Esophagus muscularis mucosa (tissue), 4 donors: ENCODE data around the gene PPP1R2. TPM values are rescaled to one million over a fixed set of nuclear protein-coding genes. Genes with fewer than 3 reads are reported as not detected.

Experiments used
- DNase-seq: peaks from one replicate; pipeline ENCODE4 v3.0.0-alpha.2; 2017; ENCODE audit errors: extremely low spot score
- H3K27ac ChIP-seq, 4 donors: fragments of 200-600 bp; sonication (generic); replicated peaks in 1 of 4; 1 replicate in 3 of 4; 2 replicates in 1 of 4; pipeline ENCODE4 v1.5.1; 2016 to 2019; ENCODE audit warnings: mild to moderate bottlenecking in 1 of 4
- H3K27me3 ChIP-seq, 4 donors: fragments of 200-600 bp; sonication (generic); one replicate each; pipeline versions ENCODE4 v1.5.1 to v1.6.0; 2016 to 2019
- H3K36me3 ChIP-seq, 4 donors: fragments of 200-600 bp; sonication (generic); one replicate each; pipeline ENCODE4 v1.5.1; 2016 to 2019
- H3K4me1 ChIP-seq, 4 donors: fragments of 200-600 bp; sonication (generic); one replicate each; pipeline ENCODE4 v1.5.1; 2016 to 2019
- H3K4me3 ChIP-seq, 4 donors: fragments of 200-600 bp; sonication (generic); 1 replicate in 2 of 4; 2 replicates in 2 of 4; pipeline ENCODE4 v1.5.1; 2016 to 2019; ENCODE audit warnings: mild to moderate bottlenecking in 4 of 4, moderate library complexity in 1 of 4
- H3K9me3 ChIP-seq, 4 donors: fragments of 200-600 bp; sonication (generic); 1 replicate in 3 of 4; 2 replicates in 1 of 4; pipeline ENCODE4 v1.5.1; 2016 to 2019
- EP300 ChIP-seq: sonication (generic); formaldehyde crosslinking; IDR thresholded peaks from one replicate; pipeline ENCODE4 v1.6.1; 2017; ENCODE audit warnings: antibody characterized with exemption
- POLR2A ChIP-seq: fragments of 450-650 bp; IDR thresholded peaks from one replicate; pipeline ENCODE4 v1.6.1; 2017; ENCODE audit warnings: antibody characterized with exemption, moderate library complexity, mild to moderate bottlenecking, low read depth
- POLR2AphosphoS5 ChIP-seq, 2 donors: sonication (generic); formaldehyde crosslinking; IDR thresholded peaks; one replicate each; pipeline ENCODE4 v1.6.1; 2017; ENCODE audit warnings: antibody characterized with exemption in 2 of 2
- WGBS: methylation state at CpG from one replicate; pipeline ENCODE4 v1.1.5; 2018; 5-methylcytosine and 5-hydroxymethylcytosine counted together
- intact Hi-C: fragments of 100-400 bp; cut with DNase I; formaldehyde crosslinking; loops from one replicate; pipeline ENCODE4 v1.15.1; 2023
- total RNA-seq, 4 donors: library from RNA; depleted of rRNA; stranded (reverse); fragments of >200 nt; gene quantifications; one replicate each; pipeline versions ENCODE4 v1.1.0 to v1.2.1, GENCODE V29; 2016
- TF ChIP-seq, protein P1 (sequence below), 3 experiments: fragments of 200-600 bp in 2 of 3; fragments of 450-650 bp in 1 of 3; sonication (generic) in 2 of 3; IDR thresholded peaks; one replicate each; pipeline ENCODE4 v1.5.1; 2017 to 2019; ENCODE audit warnings: antibody characterized with exemption in 3 of 3, mild to moderate bottlenecking in 2 of 3, moderate library complexity in 1 of 3

Gene PPP1R2
- total RNA-seq, 4 donors from 2014 or later = 67.6 to 134 (median 86.7) TPM

DNA sequence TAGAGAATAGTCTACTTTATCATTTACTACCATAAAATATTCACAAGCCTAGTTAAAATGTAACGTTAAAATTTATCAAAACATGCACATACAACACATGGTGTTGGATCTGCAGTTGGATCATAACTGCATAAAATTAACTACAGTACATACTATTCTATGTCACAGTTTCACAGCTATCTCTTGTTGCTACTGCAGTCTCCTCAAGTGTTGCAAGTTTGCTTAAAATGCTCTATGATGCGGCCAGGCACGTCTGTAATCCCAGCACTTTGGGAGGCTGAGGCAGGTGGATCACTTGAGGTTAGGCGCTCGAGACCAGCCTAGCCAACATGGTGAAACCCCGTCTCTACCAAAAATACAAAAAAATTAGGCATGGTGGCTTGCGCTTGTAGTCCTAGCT, 10.3 kb downstream of the PPP1R2 start:
- intact Hi-C loops = no loop called here
- 92% methylated on average over 7 of the region's 7 CpGs for WGBS
- Histone ChIP-seq H3K27me3 (no peaks in the 10 kb centered on the region), H3K36me3 (peaks cover 0 to 13% (median 2%) of the 10 kb centered on the region in 4 donors), H3K9me3 (no peaks in the 10 kb centered on the region), H3K4me3 (no peak overlapping the region), H3K4me1 (peaks cover 12 to 42% (median 21%) of the 10 kb centered on the region in 4 donors), H3K27ac (no peak overlapping the region)
- TF ChIP-seq POLR2AphosphoS5 (IDR thresholded peaks at IDR 0.05) = no peak
- no peak for TF ChIP-seq POLR2A
- TF ChIP-seq, protein P1, sequence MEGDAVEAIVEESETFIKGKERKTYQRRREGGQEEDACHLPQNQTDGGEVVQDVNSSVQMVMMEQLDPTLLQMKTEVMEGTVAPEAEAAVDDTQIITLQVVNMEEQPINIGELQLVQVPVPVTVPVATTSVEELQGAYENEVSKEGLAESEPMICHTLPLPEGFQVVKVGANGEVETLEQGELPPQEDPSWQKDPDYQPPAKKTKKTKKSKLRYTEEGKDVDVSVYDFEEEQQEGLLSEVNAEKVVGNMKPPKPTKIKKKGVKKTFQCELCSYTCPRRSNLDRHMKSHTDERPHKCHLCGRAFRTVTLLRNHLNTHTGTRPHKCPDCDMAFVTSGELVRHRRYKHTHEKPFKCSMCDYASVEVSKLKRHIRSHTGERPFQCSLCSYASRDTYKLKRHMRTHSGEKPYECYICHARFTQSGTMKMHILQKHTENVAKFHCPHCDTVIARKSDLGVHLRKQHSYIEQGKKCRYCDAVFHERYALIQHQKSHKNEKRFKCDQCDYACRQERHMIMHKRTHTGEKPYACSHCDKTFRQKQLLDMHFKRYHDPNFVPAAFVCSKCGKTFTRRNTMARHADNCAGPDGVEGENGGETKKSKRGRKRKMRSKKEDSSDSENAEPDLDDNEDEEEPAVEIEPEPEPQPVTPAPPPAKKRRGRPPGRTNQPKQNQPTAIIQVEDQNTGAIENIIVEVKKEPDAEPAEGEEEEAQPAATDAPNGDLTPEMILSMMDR (IDR thresholded peaks at IDR 0.05) = no peak
- no peak for TF ChIP-seq EP300
- no peak for DNase-seq

DNA sequence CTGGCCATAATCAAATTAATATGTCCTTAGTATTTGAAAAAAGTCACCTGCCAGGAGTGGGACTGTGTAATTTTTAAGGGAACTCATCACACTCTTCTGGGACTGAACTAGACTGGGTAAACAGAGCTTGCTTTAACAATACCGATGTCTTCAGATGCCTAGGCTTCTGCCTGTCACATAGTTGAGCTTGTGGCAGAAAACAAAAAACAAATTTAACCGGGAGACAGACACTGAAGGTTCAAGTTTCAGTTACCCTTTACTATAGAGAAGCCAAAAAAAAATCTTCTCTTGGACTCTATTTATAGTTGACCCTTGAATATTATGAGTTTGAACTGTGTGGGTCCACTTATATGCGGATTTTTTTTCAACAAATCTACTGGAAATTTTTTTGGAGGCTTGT, 10.8 kb downstream of the PPP1R2 start:
- WGBS = 62% methylated on average over 3 of the region's 3 CpGs
- Histone ChIP-seq H3K27ac (no peak overlapping the region), H3K36me3 (peaks cover 0 to 18% (median 4%) of the 10 kb centered on the region in 4 donors), H3K4me1 (peaks cover 10 to 40% (median 21%) of the 10 kb centered on the region in 4 donors), H3K9me3 (no peaks in the 10 kb centered on the region), H3K27me3 (no peaks in the 10 kb centered on the region), H3K4me3 (no peak overlapping the region)
- intact Hi-C loops = no loop called here
- DNase-seq = no peak
- TF ChIP-seq, protein P1 (IDR thresholded peaks at IDR 0.05) = no peak
- TF ChIP-seq EP300 (no peak), POLR2A (no peak), POLR2AphosphoS5 (IDR thresholded peaks at IDR 0.05) (no peak)

DNA sequence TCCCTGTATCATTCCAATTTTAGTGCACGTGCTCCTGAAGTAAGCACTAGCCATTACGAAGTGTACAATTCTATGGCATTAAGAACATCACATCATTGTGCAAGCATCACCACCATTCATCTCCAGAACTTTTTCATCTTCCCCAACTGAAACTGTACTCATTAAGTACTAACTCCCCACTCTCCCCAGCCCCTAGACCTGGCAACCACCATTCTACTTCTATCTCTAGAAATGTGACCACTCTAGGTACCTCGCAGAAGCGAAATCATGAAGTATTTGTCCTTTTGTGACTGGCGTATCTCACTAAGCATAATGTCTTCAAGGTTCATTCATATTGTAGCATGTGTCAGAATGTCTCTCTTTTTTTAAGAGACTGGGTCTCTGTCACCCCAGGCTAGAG, 11.4 kb downstream of the PPP1R2 start:
- no peaks in the 10 kb centered on the region for H3K27me3 ChIP-seq
- intact Hi-C loops = no loop called here
- 96% methylated on average over 5 of the region's 5 CpGs for WGBS

DNA sequence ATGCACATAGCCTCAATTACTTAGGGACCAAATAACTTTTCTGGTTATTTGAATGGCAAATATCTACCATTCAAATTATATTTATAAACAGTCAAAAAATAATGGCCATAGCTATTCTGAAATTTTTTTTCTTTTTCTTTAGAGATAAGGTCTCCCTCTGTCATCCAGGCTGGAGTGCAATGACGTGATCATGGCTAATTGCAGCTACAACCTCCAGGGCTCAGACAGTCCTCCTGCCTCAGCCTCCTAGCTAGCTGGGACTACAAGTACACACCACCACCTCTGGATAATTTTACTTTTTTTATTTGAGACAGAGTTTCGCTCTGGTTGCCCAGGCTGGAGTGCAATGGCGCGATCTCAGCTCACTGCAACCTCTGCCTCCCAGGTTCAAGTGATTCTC, 16.6 kb downstream of the PPP1R2 start:
- no peak overlapping the region for H3K4me3 ChIP-seq
- intact Hi-C loops = loop anchor here (10.0 kb wide), 1 partner anchor 842 kb away; the partner anchor contains the start of gene FAM43A
- no peak for DNase-seq
- no peaks in the 10 kb centered on the region for H3K9me3 ChIP-seq
- WGBS = 98% methylated on average over 4 of the region's 4 CpGs
- H3K27me3 ChIP-seq = no peaks in the 10 kb centered on the region
- TF ChIP-seq, protein P1 (IDR thresholded peaks at IDR 0.05) = no peak
- no peak for TF ChIP-seq POLR2A
- TF ChIP-seq EP300 = no peak
- no peak for TF ChIP-seq POLR2AphosphoS5 (IDR thresholded peaks at IDR 0.05)
- no peak overlapping the region for H3K27ac ChIP-seq
- peaks cover 0 to 3% (median 1%) of the 10 kb centered on the region in 4 donors for H3K4me1 ChIP-seq
- peaks cover 0 to 49% (median 30%) of the 10 kb centered on the region in 4 donors for H3K36me3 ChIP-seq

More for the DNA sequence above, 11.4 kb downstream of the PPP1R2 start:
- Histone ChIP-seq H3K36me3 (peaks cover 0 to 24% (median 8%) of the 10 kb centered on the region in 4 donors), H3K4me3 (no peak overlapping the region), H3K4me1 (peaks cover 10 to 40% (median 21%) of the 10 kb centered on the region in 4 donors), H3K27ac (no peak overlapping the region), H3K9me3 (no peaks in the 10 kb centered on the region)
- TF ChIP-seq EP300 (no peak), POLR2AphosphoS5 (IDR thresholded peaks at IDR 0.05) (no peak), POLR2A (no peak)
- TF ChIP-seq, protein P1 (IDR thresholded peaks at IDR 0.05) = no peak
- DNase-seq = no peak
